ENCODE data around the gene NALCN.

DNA sequence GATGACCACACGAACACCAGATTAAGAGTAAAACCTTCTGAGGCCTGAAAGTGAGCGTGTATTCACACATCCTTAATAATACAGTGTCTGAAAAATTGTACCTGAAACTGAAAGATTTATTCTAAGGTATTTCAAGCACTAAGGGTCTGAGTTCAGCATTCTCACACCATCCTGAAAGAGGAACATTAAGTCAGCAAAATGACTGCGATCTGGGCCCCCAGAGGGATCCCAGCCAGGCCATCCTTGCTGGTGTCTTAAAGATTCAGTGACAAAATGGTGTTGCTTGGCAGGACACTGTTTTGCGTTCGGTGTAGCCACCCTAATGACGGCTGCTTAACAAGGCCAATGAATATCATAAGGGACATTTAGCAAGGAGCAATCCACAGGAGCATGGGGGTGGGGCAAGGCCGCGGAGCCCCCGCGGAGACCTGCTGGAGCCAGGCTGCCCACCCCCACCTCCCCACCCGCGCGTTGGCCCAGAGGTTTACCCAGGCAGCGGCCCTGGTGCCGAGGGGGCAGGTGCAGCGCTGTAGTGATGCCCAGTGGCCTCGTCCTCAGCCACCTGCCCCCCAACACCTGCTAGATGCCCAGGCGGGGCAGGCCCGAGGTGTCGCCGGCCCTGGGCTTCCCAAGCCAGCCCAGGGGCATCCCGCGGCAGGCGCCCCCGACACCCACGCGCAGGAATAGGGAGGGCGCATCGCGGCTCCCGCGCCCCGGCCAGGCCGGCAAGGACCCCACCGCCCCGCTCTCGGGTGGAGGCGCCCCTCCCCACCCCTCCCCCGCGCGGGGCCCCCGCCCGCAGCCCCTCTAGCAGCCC is 742 bp downstream of the NALCN start:
- TF ChIP-seq, protein P1, sequence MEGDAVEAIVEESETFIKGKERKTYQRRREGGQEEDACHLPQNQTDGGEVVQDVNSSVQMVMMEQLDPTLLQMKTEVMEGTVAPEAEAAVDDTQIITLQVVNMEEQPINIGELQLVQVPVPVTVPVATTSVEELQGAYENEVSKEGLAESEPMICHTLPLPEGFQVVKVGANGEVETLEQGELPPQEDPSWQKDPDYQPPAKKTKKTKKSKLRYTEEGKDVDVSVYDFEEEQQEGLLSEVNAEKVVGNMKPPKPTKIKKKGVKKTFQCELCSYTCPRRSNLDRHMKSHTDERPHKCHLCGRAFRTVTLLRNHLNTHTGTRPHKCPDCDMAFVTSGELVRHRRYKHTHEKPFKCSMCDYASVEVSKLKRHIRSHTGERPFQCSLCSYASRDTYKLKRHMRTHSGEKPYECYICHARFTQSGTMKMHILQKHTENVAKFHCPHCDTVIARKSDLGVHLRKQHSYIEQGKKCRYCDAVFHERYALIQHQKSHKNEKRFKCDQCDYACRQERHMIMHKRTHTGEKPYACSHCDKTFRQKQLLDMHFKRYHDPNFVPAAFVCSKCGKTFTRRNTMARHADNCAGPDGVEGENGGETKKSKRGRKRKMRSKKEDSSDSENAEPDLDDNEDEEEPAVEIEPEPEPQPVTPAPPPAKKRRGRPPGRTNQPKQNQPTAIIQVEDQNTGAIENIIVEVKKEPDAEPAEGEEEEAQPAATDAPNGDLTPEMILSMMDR (IDR thresholded peaks at IDR 0.05): no peak
- no peak for TF ChIP-seq POLR2A (IDR thresholded peaks at IDR 0.05)

Data from adrenal gland (tissue), 5 donors.